A673 (cell line): ENCODE measurements around the gene FSTL4.

Experiments
- CTCF ChIP-seq: fragments of 300-800, 200-600 bp; sonication (generic); conservative IDR thresholded peaks from 2 replicates; pipeline ENCODE4 v1.5.1; 2017; ENCODE audit warnings: low read depth, mild to moderate bottlenecking, antibody characterized with exemption, low read length, moderate library complexity, mixed read lengths
- EZH2 ChIP-seq: fragments of 200-600 bp; sonication (generic); IDR thresholded peaks from 2 replicates; pipeline ENCODE4 v1.6.1; 2017; ENCODE audit warnings: borderline replicate concordance, low read depth, mild to moderate bottlenecking, mixed read lengths, antibody characterized with exemption, low read length; ENCODE audit not compliant: poor library complexity, severe bottlenecking

- no peak for TF ChIP-seq CTCF
- no peak for TF ChIP-seq EZH2
Measured at GRCh38 chr5:133236976-133237375, 375.4 kb downstream of the FSTL4 start.
